SK-N-SH (cell line): Measurements from ENCODE around the gene TUBGCP6. TPM values are rescaled to one million over a fixed set of nuclear protein-coding genes. Genes with fewer than 3 reads are reported as not detected.

Experiments used
- CTCF ChIA-PET: fragments of 300-600, 350-600 bp; formaldehyde crosslinking; extraction: SDS; loops from one replicate; lab custom pipeline; 2021; lab: Yijun Ruan, JAX
- POLR2A ChIA-PET: fragments of 350-600 bp; sonication (Branson Sonifier 250); formaldehyde crosslinking; extraction: SDS; loops from one replicate; lab custom pipeline; 2020; ENCODE audit warnings: antibody characterized with exemption, inconsistent platforms; lab: Yijun Ruan, JAX
- DNase-seq: peaks from one replicate; pipeline ENCODE4 v3.0.0; 2012
- H2AFZ ChIP-seq: fragments of 200-600 bp; sonication (generic); 2 replicates; pipeline ENCODE4 v1.8.1; 2016; ENCODE audit warnings: antibody characterized with exemption, mild to moderate bottlenecking, low read depth
- H3F3A ChIP-seq: fragments of 200-600 bp; sonication (generic); replicated peaks from 2 replicates; pipeline ENCODE3; 2016; ENCODE audit warnings: antibody characterized with exemption, mild to moderate bottlenecking; ENCODE audit not compliant: insufficient read depth
- H3K27ac ChIP-seq, 2 experiments: fragments of 200-500 bp in 1 of 2; fragments of 200-600 bp in 1 of 2; sonication (Bioruptor generic) in 1 of 2; sonication (generic), shearing (Covaris generic) in 1 of 2; 2 replicates each; pipeline versions ENCODE4 v1.5.1 to v1.6.1; 2014 to 2016; ENCODE audit warnings: low read depth in 2 of 2, inconsistent platforms in 1 of 2, low read length in 1 of 2, mild to moderate bottlenecking in 1 of 2, mixed read lengths in 1 of 2
- H3K27me3 ChIP-seq: fragments of 200-600 bp; sonication (generic), shearing (Covaris generic); 2 replicates; pipeline ENCODE4 v1.6.1; 2016; ENCODE audit warnings: mixed run types; ENCODE audit not compliant: insufficient read depth
- H3K36me3 ChIP-seq, 2 experiments: fragments of 200-500 bp in 1 of 2; fragments of 200-600 bp in 1 of 2; sonication (Bioruptor generic) in 1 of 2; sonication (generic) in 1 of 2; replicated peaks in 1 of 2; 2 replicates each; pipeline versions ENCODE3 to v1.5.1; 2014 to 2016; ENCODE audit warnings: low read length in 1 of 2, mild to moderate bottlenecking in 1 of 2; ENCODE audit not compliant: insufficient read depth in 2 of 2, control insufficient read depth in 1 of 2
- H3K4me1 ChIP-seq, 2 experiments: fragments of 200-500 bp in 1 of 2; fragments of 200-600 bp in 1 of 2; sonication (Bioruptor generic) in 1 of 2; sonication (generic), shearing (Covaris generic) in 1 of 2; 2 replicates each; pipeline versions ENCODE4 v1.5.1 to v1.6.1; 2014 to 2016; ENCODE audit warnings: low read depth in 1 of 2, low read length in 1 of 2, mixed run types in 1 of 2; ENCODE audit not compliant: insufficient read depth in 2 of 2, control insufficient read depth in 1 of 2
- H3K4me2 ChIP-seq: fragments of 200-600 bp; sonication (generic), shearing (Covaris generic); 2 replicates; pipeline ENCODE4 v1.6.1; 2017; ENCODE audit warnings: mixed run types
- H3K4me3 ChIP-seq, 2 experiments: fragments of 200-500 bp in 1 of 2; fragments of 200-600 bp in 1 of 2; sonication (Bioruptor generic) in 1 of 2; sonication (generic), shearing (Covaris generic) in 1 of 2; 2 replicates each; pipeline versions ENCODE4 v1.5.1 to v1.8.1; 2014 to 2016; ENCODE audit warnings: low read depth in 2 of 2, inconsistent platforms in 1 of 2, low read length in 1 of 2, mild to moderate bottlenecking in 1 of 2, mixed read lengths in 1 of 2, moderate library complexity in 1 of 2
- H3K79me2 ChIP-seq: fragments of 200-600 bp; sonication (generic); 2 replicates; pipeline ENCODE4 v1.8.1; 2017; ENCODE audit warnings: mild to moderate bottlenecking; ENCODE audit not compliant: insufficient read depth
- H3K9ac ChIP-seq: fragments of 200-600 bp; sonication (generic); 2 replicates; pipeline ENCODE4 v1.6.1; 2017; ENCODE audit warnings: mixed run types
- H3K9me2 ChIP-seq: fragments of 200-600 bp; sonication (generic); 2 replicates; pipeline ENCODE4 v1.6.1; 2017; ENCODE audit warnings: mixed run types
- H3K9me3 ChIP-seq: fragments of 200-600 bp; sonication (generic); 2 replicates; pipeline ENCODE4 v1.6.1; 2017; ENCODE audit warnings: mixed run types, mild to moderate bottlenecking, moderate library complexity
- H4K20me1 ChIP-seq: fragments of 200-600 bp; sonication (generic); 2 replicates; pipeline ENCODE4 v1.6.1; 2017; ENCODE audit warnings: mild to moderate bottlenecking, mixed run types; ENCODE audit not compliant: insufficient read depth
- CTCF ChIP-seq: fragments of 200-600 bp; sonication (generic); IDR thresholded peaks from 2 replicates; pipeline ENCODE4 v1.6.1; 2017; ENCODE audit warnings: antibody characterized with exemption, mild to moderate bottlenecking, moderate library complexity
- MXI1 ChIP-seq: IDR thresholded peaks from 2 replicates; pipeline ENCODE4 v1.6.1; 2012; ENCODE audit warnings: mild to moderate bottlenecking, low read depth, low read length, improper control_type of control experiment
- RCOR1 ChIP-seq: fragments of 150-350 bp; IDR thresholded peaks from 2 replicates; pipeline ENCODE4 v1.6.1; 2017; ENCODE audit warnings: antibody characterized with exemption, low read length
- REST ChIP-seq: IDR thresholded peaks from 2 replicates; pipeline ENCODE4 v1.6.1; 2012; ENCODE audit warnings: mild to moderate bottlenecking, low read depth, low read length, moderate library complexity
- USF2 ChIP-seq: fragments of 150-350 bp; IDR thresholded peaks from 2 replicates; pipeline ENCODE4 v1.6.1; 2017; ENCODE audit warnings: antibody characterized with exemption, low read length, low read depth, borderline replicate concordance
- WGBS: methylation state at CpG from one replicate; pipeline ENCODE4 v1.1.6; 2017; ENCODE audit warnings: low lambda C conversion rate; 5-methylcytosine and 5-hydroxymethylcytosine counted together
- polyA plus RNA-seq, 3 experiments: library from polyadenylated mRNA; depleted of rRNA; stranded (reverse); fragments of >200 nt; gene quantifications; 2 replicates each; pipeline ENCODE4 v1.2.3, GENCODE V29; 2012

The TUBGCP6 gene
- polyA plus RNA-seq, 1 of the 3 experiments (the other 2 are of a cell fraction), result 40.4 TPM

GRCh38 chr22:50202130-50202666, 42.6 kb downstream of the TUBGCP6 start:
- H3K36me3 ChIP-seq, result peaks cover 21 to 24% of the 10 kb centered on the region in 2 experiments
- peaks cover 0 to 15% of the 10 kb centered on the region in 2 experiments; a peak in 1 of 4 replicates for H3K4me1 ChIP-seq
- H3K4me3 ChIP-seq, result peak overlapping the region; percentile 80 to 84
- H3K9ac ChIP-seq, result peak overlapping the region; percentile 63; the same call in 1 of the 2 replicates
- ChIA-PET POLR2A (no interaction called here), CTCF (interaction anchor here (0.6 to 2.0 kb wide), 3 partner anchors 9 to 272 kb away, joined by 3 to 5 read pairs (median 3); no protein-coding TSS in a partner anchor)
- no peaks in the 10 kb centered on the region for H3K9me3 ChIP-seq
- H3K27ac ChIP-seq, result no peak overlapping the region
- TF ChIP-seq CTCF (no peak), RCOR1 (no peak), REST (no peak)
- H2AFZ ChIP-seq, result no peak overlapping the region
- H4K20me1 ChIP-seq, result peaks cover 6% of the 10 kb centered on the region
- DNase-seq, result no peak
- H3K27me3 ChIP-seq, result no peaks in the 10 kb centered on the region
- WGBS, result 85% methylated on average over 13 of the region's 13 CpGs
- H3F3A ChIP-seq, result peaks cover 3% of the 10 kb centered on the region
- H3K79me2 ChIP-seq, result peaks cover 37% of the 10 kb centered on the region
- H3K9me2 ChIP-seq, result no peaks in the 10 kb centered on the region
- peak overlapping the region; percentile 98 for H3K4me2 ChIP-seq

GRCh38 chr22:50201191-50202129, 43.4 kb downstream of the TUBGCP6 start:
- H3K9me3 ChIP-seq, result no peaks in the 10 kb centered on the region
- ChIA-PET POLR2A (no interaction called here), CTCF (interaction anchor here (0.6 to 2.0 kb wide), 5 partner anchors 9 to 271 kb away, joined by 3 to 5 read pairs (median 3); no protein-coding TSS in a partner anchor)
- peak overlapping the region; percentile 98 for H3K4me2 ChIP-seq
- H3K79me2 ChIP-seq, result peaks cover 37% of the 10 kb centered on the region
- peaks cover 0 to 15% of the 10 kb centered on the region in 2 experiments; a peak in 1 of 4 replicates for H3K4me1 ChIP-seq
- peak overlapping the region in 1 of 2 experiments; percentile 71; a peak in 1 of 4 replicates for H3K27ac ChIP-seq
- peak overlapping the region; percentile 63; the same call in 1 of the 2 replicates for H3K9ac ChIP-seq
- peaks cover 6% of the 10 kb centered on the region for H4K20me1 ChIP-seq
- DNase-seq, result no peak
- 7% methylated on average over 13 of the region's 115 CpGs for WGBS
- peaks cover 17 to 22% of the 10 kb centered on the region in 2 experiments for H3K36me3 ChIP-seq
- H3K4me3 ChIP-seq, result peak overlapping the region; percentile 80 to 84
- no peak for TF ChIP-seq USF2
- 0 out of 2 replicates have a peak, but pooled peaks have one; percentile 30 for TF ChIP-seq MXI1
- H3F3A ChIP-seq, result no peaks in the 10 kb centered on the region
- no peak overlapping the region for H2AFZ ChIP-seq
- no peaks in the 10 kb centered on the region for H3K27me3 ChIP-seq
- H3K9me2 ChIP-seq, result no peaks in the 10 kb centered on the region
